Panc1 (cell line): Measurements from ENCODE around the gene EEF2K. TPM values are rescaled to one million over a fixed set of nuclear protein-coding genes. Genes with fewer than 3 reads are reported as not detected.

Source experiments
- ATAC-seq: fragments of 200-7000 bp; cut with Tn5 transposase; 2 replicates; pipeline ENCODE4 v1.9.1; 2020; ENCODE audit warnings: mild to moderate bottlenecking, moderate library complexity
- BruUV-seq: library from RNA; stranded (reverse); fragments of 400-500 nt; replicated peaks from 2 replicates; lab custom pipeline; 2021; lab: Mats Ljungman, UMichigan
- CTCF ChIA-PET: fragments of 300-600 bp; sonication (Branson Sonifier 250); formaldehyde crosslinking; loops from one replicate; lab custom pipeline; 2022; ENCODE audit warnings: antibody characterized with exemption; lab: Charles Lee
- POLR2A ChIA-PET: fragments of 300-600 bp; sonication (Branson Sonifier 250); formaldehyde crosslinking; loops from one replicate; lab custom pipeline; 2022; ENCODE audit warnings: antibody characterized with exemption; lab: Charles Lee
- DNase-seq: peaks from one replicate; pipeline ENCODE4 v3.0.0-alpha.2; 2010; ENCODE audit warnings: low read depth, low spot score
- H3K27ac ChIP-seq: 2 replicates; pipeline ENCODE4 v1.5.1; 2011; ENCODE audit warnings: mild to moderate bottlenecking, low read length, inconsistent platforms
- H3K27me3 ChIP-seq: fragments of 200-500 bp; sonication (Bioruptor generic); 2 replicates; pipeline ENCODE4 v1.6.0; 2014; ENCODE audit warnings: low read length, inconsistent platforms; ENCODE audit not compliant: control insufficient read depth, insufficient read depth
- H3K36me3 ChIP-seq: fragments of 200-500 bp; sonication (Bioruptor generic); 2 replicates; pipeline ENCODE4 v1.5.1; 2014; ENCODE audit warnings: inconsistent platforms, mild to moderate bottlenecking, low read length, moderate library complexity; ENCODE audit not compliant: control insufficient read depth, insufficient read depth
- H3K4me1 ChIP-seq: 2 replicates; pipeline ENCODE4 v1.5.1; 2011; ENCODE audit warnings: inconsistent platforms, mild to moderate bottlenecking, low read length, moderate library complexity; ENCODE audit not compliant: control insufficient read depth, insufficient read depth
- H3K4me3 ChIP-seq, 2 experiments: 2 replicates each; pipeline ENCODE4 v1.5.1; 2011 to 2012; ENCODE audit warnings: low read depth in 2 of 2, low read length in 2 of 2, mild to moderate bottlenecking in 2 of 2, inconsistent platforms in 1 of 2, moderate library complexity in 1 of 2
- H3K9me3 ChIP-seq: fragments of 200-500 bp; sonication (Bioruptor generic); 2 replicates; pipeline ENCODE4 v1.5.1; 2014; ENCODE audit warnings: low read depth, mild to moderate bottlenecking, inconsistent platforms, low read length, moderate library complexity; ENCODE audit not compliant: control insufficient read depth, insufficient read depth
- POLR2AphosphoS5 ChIP-seq: IDR thresholded peaks from 2 replicates; pipeline ENCODE4 v1.6.1; 2012; ENCODE audit warnings: mild to moderate bottlenecking, low read depth, low read length, moderate library complexity
- SIN3A ChIP-seq: IDR thresholded peaks from 2 replicates; pipeline ENCODE4 v1.6.1; 2012; ENCODE audit warnings: low read depth, mild to moderate bottlenecking, low read length, moderate library complexity, borderline replicate concordance; ENCODE audit not compliant: insufficient read depth
- TCF7L2 ChIP-seq: IDR thresholded peaks from 2 replicates; pipeline ENCODE4 v1.6.1; 2011; ENCODE audit warnings: mild to moderate bottlenecking, low read depth, low read length, inconsistent platforms
- in situ Hi-C: cut with HindIII; loops from 2 replicates; pipeline ENCODE4 v1.10.0; 2016; ENCODE audit warnings: low sequenced_read_pairs, low pct_unique_long_range_greater_than_20kb
- intact Hi-C: fragments of 100-400 bp; cut with micrococcal nuclease; formaldehyde crosslinking; loops from one replicate; pipeline ENCODE4 v1.10.0; 2022; ENCODE audit not compliant: unreplicated experiment
- total RNA-seq: library from RNA; stranded (reverse); gene quantifications from one replicate; pipeline ENCODE4 v1.2.1, GENCODE V29; 2021; ENCODE audit not compliant: unreplicated experiment
- TF ChIP-seq, protein P1 (sequence below), 2 experiments: IDR thresholded peaks; 2 replicates each; pipeline ENCODE4 v1.6.1; 2011 to 2012; ENCODE audit warnings: low read depth in 2 of 2, control low read depth in 1 of 2, low read length in 1 of 2, mild to moderate bottlenecking in 1 of 2, moderate library complexity in 1 of 2; ENCODE audit not compliant: insufficient read depth in 1 of 2
- TF ChIP-seq, protein P2 (sequence below): fragments of 450-650 bp; IDR thresholded peaks from 2 replicates; pipeline ENCODE4 v1.5.1; 2017; ENCODE audit warnings: mild to moderate bottlenecking

EEF2K gene
- total RNA-seq, 1 experiment from 2014 or later, result 15.0 TPM

DNA sequence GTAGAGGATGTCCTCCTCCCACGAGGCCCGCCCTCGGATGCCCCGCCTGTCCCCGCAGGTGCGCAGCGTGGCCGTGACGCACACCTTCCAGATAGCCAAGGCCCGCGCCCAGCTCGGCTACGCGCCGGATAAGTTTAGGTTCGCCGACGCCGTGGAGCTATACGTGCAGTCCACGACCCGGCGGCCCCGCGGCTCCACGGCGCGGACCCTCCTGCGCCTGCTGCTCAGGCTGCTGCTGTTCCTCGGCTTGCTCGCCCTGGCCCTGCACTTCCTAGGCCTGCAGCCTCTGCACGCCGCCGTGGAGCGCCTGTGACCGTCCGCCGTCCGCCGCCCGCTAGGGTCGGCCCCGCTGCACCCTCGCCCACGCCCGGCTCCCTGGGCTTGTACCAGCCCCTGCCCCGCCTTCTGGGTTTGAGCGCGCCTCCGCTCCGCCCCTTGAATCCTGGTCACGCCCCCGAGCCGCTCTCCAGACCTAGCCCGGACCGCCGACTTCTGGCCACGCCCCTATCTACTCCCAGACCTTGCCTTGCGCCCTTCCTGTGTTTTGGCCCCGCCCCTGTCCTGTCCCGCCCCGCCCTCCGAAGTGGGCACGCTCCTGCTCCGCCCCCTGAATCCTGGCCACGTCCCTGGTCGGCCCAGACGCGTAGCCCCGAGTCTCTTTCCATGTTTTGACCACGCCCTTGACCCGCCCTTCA is 15.8 kb upstream of the EEF2K start:
- intact Hi-C loops, result no loop called here
- Histone ChIP-seq H3K27me3 (no peaks in the 10 kb centered on the region), H3K27ac (no peak overlapping the region), H3K9me3 (no peaks in the 10 kb centered on the region), H3K4me1 (peaks cover 26% of the 10 kb centered on the region), H3K4me3 (peak overlapping the region; percentile 61 to 65), H3K36me3 (no peaks in the 10 kb centered on the region)
- in situ Hi-C loops, result loop anchor here (25.0 kb wide), 1 partner anchor 103 kb away; the partner anchor contains the start of gene VWA3A
- BruUV-seq, result no TSS peak
- ChIA-PET CTCF (interaction anchor here (1.2 to 2.8 kb wide), 3 partner anchors 91 to 239 kb away, joined by 5 to 15 read pairs (median 11); no protein-coding TSS in a partner anchor), POLR2A (no interaction called here)
- DNase-seq, result no peak
- ATAC-seq, result peak; percentile 84
- peak; percentile 55; the same call in 1 of the 2 replicates for TF ChIP-seq SIN3A
- TF ChIP-seq, protein P1, sequence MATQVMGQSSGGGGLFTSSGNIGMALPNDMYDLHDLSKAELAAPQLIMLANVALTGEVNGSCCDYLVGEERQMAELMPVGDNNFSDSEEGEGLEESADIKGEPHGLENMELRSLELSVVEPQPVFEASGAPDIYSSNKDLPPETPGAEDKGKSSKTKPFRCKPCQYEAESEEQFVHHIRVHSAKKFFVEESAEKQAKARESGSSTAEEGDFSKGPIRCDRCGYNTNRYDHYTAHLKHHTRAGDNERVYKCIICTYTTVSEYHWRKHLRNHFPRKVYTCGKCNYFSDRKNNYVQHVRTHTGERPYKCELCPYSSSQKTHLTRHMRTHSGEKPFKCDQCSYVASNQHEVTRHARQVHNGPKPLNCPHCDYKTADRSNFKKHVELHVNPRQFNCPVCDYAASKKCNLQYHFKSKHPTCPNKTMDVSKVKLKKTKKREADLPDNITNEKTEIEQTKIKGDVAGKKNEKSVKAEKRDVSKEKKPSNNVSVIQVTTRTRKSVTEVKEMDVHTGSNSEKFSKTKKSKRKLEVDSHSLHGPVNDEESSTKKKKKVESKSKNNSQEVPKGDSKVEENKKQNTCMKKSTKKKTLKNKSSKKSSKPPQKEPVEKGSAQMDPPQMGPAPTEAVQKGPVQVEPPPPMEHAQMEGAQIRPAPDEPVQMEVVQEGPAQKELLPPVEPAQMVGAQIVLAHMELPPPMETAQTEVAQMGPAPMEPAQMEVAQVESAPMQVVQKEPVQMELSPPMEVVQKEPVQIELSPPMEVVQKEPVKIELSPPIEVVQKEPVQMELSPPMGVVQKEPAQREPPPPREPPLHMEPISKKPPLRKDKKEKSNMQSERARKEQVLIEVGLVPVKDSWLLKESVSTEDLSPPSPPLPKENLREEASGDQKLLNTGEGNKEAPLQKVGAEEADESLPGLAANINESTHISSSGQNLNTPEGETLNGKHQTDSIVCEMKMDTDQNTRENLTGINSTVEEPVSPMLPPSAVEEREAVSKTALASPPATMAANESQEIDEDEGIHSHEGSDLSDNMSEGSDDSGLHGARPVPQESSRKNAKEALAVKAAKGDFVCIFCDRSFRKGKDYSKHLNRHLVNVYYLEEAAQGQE (IDR thresholded peaks at IDR 0.05; ENCODE audit: insufficient read depth in 1 of 2, low read depth in 2 of 2, low read length in 1 of 2), result no peak

DNA sequence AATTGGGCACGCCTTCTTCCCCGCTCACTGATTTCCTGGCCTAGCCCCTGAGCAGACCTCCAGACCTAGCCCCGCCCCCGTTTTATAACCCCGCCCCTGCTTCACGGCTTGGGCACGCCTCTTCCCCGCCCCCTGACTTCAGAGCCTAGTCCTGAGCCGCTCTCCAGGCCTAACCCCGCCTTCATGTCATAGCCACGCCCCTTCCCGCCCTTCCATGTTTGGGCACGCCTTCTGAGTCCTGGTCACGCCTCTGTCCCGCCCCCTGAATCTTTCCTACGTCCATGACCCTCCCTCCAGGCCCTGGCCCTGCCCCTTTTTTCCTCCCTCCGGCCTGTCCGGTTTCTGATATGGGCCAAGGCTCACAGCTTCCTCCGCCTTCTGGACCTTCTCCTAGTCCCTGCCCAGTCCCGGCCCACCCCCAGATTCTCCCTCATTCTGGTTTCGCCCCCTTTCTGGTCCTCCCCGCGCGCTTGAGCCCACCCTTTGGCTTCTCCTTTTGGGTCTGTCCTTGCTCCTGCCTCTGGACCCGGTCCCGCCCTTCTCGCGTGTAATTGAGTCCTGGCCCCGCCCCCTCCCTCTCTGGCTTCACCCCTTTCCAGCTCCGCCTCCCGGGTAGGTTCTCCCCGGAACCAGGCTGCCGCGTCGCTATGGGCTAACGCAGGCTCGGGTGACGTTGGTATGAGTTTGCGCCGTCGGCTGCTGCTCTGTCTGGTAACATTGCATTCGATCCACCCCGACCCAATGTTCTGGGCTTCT is 15.1 kb upstream of the EEF2K start:
- no TSS peak for BruUV-seq

More for the DNA sequence above, 15.1 kb upstream of the EEF2K start:
- intact Hi-C loops (no loop called here), in situ Hi-C loops (loop anchor here (25.0 kb wide), 1 partner anchor 104 kb away; the partner anchor contains the start of gene VWA3A)
- ATAC-seq (peak; percentile 84), DNase-seq (peak; percentile 99)
- H3K4me1 ChIP-seq, result peaks cover 26% of the 10 kb centered on the region
- H3K4me3 ChIP-seq, result peak overlapping the region; percentile 65 to 77
- TF ChIP-seq, protein P1 (IDR thresholded peaks at IDR 0.05; ENCODE audit: insufficient read depth in 1 of 2, low read depth in 2 of 2, low read length in 1 of 2), result no peak
- TF ChIP-seq SIN3A (no peak), POLR2AphosphoS5 (no peak), TCF7L2 (no peak)
- TF ChIP-seq, protein P2, sequence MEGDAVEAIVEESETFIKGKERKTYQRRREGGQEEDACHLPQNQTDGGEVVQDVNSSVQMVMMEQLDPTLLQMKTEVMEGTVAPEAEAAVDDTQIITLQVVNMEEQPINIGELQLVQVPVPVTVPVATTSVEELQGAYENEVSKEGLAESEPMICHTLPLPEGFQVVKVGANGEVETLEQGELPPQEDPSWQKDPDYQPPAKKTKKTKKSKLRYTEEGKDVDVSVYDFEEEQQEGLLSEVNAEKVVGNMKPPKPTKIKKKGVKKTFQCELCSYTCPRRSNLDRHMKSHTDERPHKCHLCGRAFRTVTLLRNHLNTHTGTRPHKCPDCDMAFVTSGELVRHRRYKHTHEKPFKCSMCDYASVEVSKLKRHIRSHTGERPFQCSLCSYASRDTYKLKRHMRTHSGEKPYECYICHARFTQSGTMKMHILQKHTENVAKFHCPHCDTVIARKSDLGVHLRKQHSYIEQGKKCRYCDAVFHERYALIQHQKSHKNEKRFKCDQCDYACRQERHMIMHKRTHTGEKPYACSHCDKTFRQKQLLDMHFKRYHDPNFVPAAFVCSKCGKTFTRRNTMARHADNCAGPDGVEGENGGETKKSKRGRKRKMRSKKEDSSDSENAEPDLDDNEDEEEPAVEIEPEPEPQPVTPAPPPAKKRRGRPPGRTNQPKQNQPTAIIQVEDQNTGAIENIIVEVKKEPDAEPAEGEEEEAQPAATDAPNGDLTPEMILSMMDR, result no peak
- H3K27me3 ChIP-seq, result no peaks in the 10 kb centered on the region
- no peaks in the 10 kb centered on the region for H3K36me3 ChIP-seq
- peak overlapping the region; percentile 72 for H3K27ac ChIP-seq
- CTCF ChIA-PET, result interaction anchor here (0.5 to 1.2 kb wide), 4 partner anchors 60 to 212 kb away, joined by 3 to 11 read pairs (median 4); no protein-coding TSS in a partner anchor
- POLR2A ChIA-PET, result interaction anchor here (0.6 to 0.7 kb wide), 4 partner anchors 16 to 575 kb away, joined by 5 to 11 read pairs (median 8); no protein-coding TSS in a partner anchor
- no peaks in the 10 kb centered on the region for H3K9me3 ChIP-seq
